SK-N-MC (cell line): ENCODE results near the gene DENND5B.

Source experiments
- DNase-seq: peaks from one replicate; pipeline ENCODE4 v3.0.0-alpha.2; 2011; ENCODE audit warnings: low read depth, low spot score
- H3K27ac ChIP-seq: fragments of 200-600 bp; sonication (generic); 2 replicates; pipeline ENCODE4 v1.5.1; 2016; ENCODE audit warnings: mixed run types
- H3K36me3 ChIP-seq: fragments of 200-600 bp; sonication (generic); 2 replicates; pipeline ENCODE4 v1.6.1; 2017; ENCODE audit warnings: antibody characterized with exemption, low read length, mixed read lengths; ENCODE audit not compliant: insufficient read depth
- H3K4me3 ChIP-seq: fragments of 200-600 bp; sonication (generic); 2 replicates; pipeline ENCODE4 v1.5.1; 2016
- H3K9ac ChIP-seq: fragments of 200-600 bp; sonication (generic); 2 replicates; pipeline ENCODE4 v1.8.0; 2017; ENCODE audit warnings: mixed run types, mixed read lengths; ENCODE audit not compliant: insufficient read length
- H3K9me3 ChIP-seq: fragments of 200-600 bp; sonication (generic); 2 replicates; pipeline ENCODE4 v1.6.1; 2017; ENCODE audit warnings: low read depth, mild to moderate bottlenecking, antibody characterized with exemption, low read length, moderate library complexity, mixed read lengths
- EZH2 ChIP-seq: fragments of 200-600 bp; sonication (generic); IDR thresholded peaks from one replicate; pipeline ENCODE4 v1.6.1; 2017; ENCODE audit warnings: antibody characterized with exemption
- FOXP2 ChIP-seq: optimal IDR thresholded peaks from 2 replicates; pipeline ENCODE3; 2011; ENCODE audit warnings: mild to moderate bottlenecking, moderate library complexity; ENCODE audit not compliant: insufficient read depth; ENCODE audit errors: extremely low read length, control extremely low read depth
- POLR2AphosphoS5 ChIP-seq: IDR thresholded peaks from 2 replicates; pipeline ENCODE4 v1.6.1; 2012; ENCODE audit warnings: mild to moderate bottlenecking, low read depth, low read length, borderline replicate concordance

DENND5B gene

DNA sequence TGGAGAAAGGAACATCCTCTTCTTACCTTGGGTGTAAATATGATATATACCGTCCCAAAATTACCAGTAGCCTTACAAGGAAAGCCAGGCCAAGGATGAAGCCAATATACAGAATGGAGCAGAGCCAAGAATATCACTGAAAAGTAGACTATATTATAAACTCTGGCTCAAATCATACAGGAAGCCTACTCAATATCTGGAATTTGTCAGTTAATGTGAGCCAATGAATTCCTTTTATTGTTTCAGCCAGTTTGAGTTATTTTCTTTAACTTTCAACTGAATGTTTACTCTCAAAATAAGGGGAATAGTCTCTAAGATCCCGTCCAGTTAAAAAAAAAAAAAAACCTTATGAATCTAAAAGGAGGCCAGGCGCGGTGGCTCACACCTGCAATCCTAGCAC lies 9.8 kb upstream of the DENND5B start:
- no peak for TF ChIP-seq EZH2
- Histone ChIP-seq H3K4me3 (no peak overlapping the region), H3K9ac (no peak overlapping the region), H3K36me3 (no peaks in the 10 kb centered on the region), H3K27ac (no peak overlapping the region), H3K9me3 (no peaks in the 10 kb centered on the region)
- DNase-seq = no peak

DNA sequence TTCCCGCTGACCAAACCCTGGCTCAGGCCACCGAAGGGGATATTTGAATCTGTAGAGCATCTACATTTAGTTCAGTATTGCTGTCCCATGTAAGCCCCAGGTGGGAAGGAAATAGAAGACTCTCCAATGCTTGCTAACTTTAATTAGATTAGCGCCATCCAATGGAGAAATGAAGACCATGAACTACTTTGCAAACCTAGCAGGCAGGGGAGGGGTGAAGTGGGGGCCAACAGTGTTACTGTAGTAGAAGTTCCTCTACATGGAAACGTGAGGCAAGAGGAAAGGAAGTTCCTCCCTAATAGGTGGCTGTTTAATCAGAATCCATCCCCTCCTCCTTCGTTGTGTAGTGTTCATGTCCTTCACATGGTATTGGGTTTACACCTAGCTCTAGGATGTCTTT lies 9.3 kb upstream of the DENND5B start:
- DNase-seq = no peak
- Histone ChIP-seq H3K36me3 (no peaks in the 10 kb centered on the region), H3K4me3 (no peak overlapping the region), H3K27ac (no peak overlapping the region), H3K9me3 (no peaks in the 10 kb centered on the region), H3K9ac (no peak overlapping the region)
- no peak for TF ChIP-seq FOXP2
- no peak for TF ChIP-seq EZH2
- TF ChIP-seq POLR2AphosphoS5 = no peak

DNA sequence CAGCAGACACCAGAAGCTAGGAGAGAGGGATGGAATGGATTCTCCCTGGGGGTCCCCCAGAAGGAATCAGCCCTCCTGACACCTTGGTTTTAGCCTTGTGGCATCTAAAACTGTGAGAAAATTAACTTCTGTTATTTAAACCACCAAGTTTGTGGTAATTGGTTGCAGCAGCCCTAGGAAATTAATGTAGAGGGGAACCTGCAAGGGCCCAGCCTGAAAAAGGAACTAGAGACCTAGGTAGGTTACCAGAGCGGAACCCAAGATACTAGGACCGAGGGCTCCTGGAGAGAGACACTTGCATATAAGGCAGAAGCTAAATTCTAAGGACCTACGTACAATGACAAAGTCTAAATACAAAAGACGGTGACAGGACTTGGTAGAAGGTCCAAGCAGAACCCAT lies 8.1 kb upstream of the DENND5B start:
- H3K36me3 ChIP-seq = no peaks in the 10 kb centered on the region
- no peak for TF ChIP-seq POLR2AphosphoS5
- TF ChIP-seq FOXP2 = no peak
- TF ChIP-seq EZH2 = no peak
- no peak overlapping the region for H3K4me3 ChIP-seq
- no peaks in the 10 kb centered on the region for H3K9me3 ChIP-seq
- DNase-seq = no peak
- H3K9ac ChIP-seq = no peak overlapping the region
- no peak overlapping the region for H3K27ac ChIP-seq

DNA sequence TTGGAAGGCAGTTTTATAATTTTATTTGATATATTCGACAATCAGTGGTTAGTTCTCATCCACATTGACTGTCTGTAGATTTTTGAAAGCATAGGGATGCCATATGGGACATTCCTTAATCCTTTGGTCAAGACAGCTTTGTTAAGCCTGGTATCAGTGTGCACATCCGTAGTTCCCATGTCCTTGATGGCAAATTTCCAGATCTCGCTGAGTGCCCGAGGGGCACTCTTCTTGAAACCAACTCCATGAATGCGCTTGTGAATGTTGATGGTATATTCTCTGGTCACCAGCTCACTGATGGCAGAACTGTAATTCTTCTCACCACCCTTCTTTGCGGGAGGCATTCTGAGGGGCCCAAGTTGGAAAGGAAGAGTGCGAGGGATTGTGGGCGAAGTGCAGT lies 6.1 kb upstream of the DENND5B start:
- no peak overlapping the region for H3K9ac ChIP-seq

DNA sequence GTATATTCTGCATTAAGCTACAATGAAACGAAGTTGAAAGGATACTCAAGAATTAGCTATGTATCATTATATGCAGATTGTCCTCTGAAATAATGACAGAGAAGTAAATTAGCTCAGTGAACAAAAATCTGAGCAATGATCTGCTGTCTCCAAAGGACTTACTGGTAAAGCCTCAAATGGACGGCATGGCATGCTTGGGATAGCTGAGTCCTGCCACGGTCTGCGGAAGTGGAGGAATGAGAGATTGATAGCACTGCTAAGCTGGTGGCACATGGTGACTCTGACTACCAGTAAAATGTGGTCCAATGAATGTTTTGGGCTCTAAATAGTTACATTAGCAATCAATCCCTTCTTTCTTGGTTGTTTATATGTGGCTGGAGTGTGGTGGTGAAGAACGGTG lies 3.7 kb upstream of the DENND5B start:
- TF ChIP-seq EZH2 = no peak
- DNase-seq = no peak
- Histone ChIP-seq H3K36me3 (no peaks in the 10 kb centered on the region), H3K9me3 (no peaks in the 10 kb centered on the region), H3K4me3 (no peak overlapping the region), H3K9ac (no peak overlapping the region), H3K27ac (no peak overlapping the region)

More for the DNA sequence above, 6.1 kb upstream of the DENND5B start:
- no peaks in the 10 kb centered on the region for H3K9me3 ChIP-seq
- no peaks in the 10 kb centered on the region for H3K36me3 ChIP-seq
- no peak for TF ChIP-seq FOXP2
- no peak for TF ChIP-seq POLR2AphosphoS5
- no peak for TF ChIP-seq EZH2
- no peak for DNase-seq
- no peak overlapping the region for H3K27ac ChIP-seq
- no peak overlapping the region for H3K4me3 ChIP-seq

DNA sequence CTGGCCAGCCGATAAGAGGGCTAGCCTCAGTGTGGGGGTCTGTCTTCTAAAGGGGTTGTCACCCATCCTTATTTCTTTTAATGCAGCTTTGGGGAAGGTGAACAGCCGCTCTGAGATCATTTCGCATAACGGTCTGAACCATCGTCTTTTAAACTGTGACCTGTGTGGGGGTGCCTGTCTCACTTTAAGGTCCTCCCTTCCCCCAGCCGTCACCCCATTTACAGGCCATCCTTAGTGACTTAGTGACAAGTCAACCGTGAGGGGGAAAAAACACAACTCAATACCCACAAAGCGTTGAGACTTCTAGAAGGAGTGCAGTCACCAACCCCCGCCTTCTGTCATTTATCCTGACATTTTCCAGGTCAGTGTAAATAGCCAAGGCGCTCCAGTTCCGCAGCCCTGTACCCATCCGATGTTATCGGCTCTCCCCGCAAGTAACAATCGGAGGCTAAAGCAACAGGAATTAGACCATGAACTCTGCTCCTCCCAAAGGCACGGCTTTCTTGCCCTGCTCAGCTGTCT lies 505 bp upstream of the DENND5B start:
- no peak for DNase-seq
- Histone ChIP-seq H3K4me3 (peak overlapping the region; percentile 82), H3K27ac (no peak overlapping the region), H3K9me3 (no peaks in the 10 kb centered on the region), H3K9ac (no peak overlapping the region), H3K36me3 (no peaks in the 10 kb centered on the region)
- TF ChIP-seq EZH2 (no peak), FOXP2 (no peak), POLR2AphosphoS5 (no peak)

DNA sequence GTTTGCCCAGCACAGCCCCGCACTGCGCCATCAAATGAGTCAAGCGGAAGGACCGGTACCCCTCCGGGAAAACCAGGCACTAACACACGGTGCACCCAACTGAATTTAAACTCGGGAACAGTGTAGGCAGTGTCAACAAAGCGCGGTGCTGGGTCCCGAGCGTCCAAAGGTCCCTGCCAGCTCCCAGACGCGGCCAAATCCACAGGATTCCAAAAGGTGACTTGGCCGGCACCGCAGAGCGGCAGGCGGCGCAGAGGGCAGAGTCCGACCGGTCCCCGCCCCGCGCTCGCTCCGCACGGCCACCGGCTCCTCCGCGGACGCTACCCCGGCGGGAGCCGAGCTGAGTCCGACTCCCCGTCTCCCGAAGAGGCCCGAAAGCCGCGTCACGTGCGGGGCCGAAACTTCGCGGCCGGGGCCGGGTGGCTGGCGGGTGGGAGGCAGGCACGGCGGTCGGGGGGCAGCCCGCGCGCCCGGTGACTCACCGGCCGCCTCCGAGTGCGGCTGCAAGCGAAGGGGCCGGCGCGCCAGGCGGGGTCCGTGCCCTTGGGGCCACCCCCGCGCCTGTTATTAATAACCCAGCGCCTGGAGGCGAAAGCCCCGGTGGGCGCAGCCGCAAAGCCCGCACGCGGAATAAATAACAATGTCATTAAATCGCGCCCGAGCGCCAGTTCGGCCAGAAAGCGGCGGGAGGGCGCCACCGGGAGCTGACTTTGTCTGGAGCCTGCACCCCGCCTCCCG lies 863 bp downstream of the DENND5B start:
- H3K36me3 ChIP-seq = no peaks in the 10 kb centered on the region
- H3K27ac ChIP-seq = no peak overlapping the region
- peak overlapping the region; percentile 82 for H3K4me3 ChIP-seq
- no peak for DNase-seq
- no peaks in the 10 kb centered on the region for H3K9me3 ChIP-seq
- TF ChIP-seq FOXP2 (no peak), POLR2AphosphoS5 (no peak), EZH2 (peak; percentile 87)
- H3K9ac ChIP-seq = peak overlapping the region; percentile 59

DNA sequence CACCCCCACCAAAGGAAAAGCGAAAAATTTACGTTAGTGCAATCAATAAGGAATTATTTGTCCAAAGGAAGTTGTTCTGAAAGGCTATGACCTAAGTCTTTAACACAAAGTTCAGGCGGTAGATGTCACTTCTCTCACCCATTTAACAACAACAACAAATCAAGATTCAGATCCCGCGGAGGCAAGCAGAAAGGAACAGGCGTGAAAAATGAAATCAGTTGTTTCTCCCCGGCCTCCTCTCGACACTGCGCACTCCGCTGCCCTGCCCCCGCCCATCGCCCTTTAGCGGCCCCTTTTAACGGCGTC lies 1.4 kb downstream of the DENND5B start:
- DNase-seq = no peak
- Histone ChIP-seq H3K9ac (no peak overlapping the region), H3K27ac (no peak overlapping the region), H3K36me3 (no peaks in the 10 kb centered on the region), H3K9me3 (no peaks in the 10 kb centered on the region), H3K4me3 (peak overlapping the region; percentile 82)
- TF ChIP-seq EZH2 (no peak), POLR2AphosphoS5 (no peak), FOXP2 (no peak)

DNA sequence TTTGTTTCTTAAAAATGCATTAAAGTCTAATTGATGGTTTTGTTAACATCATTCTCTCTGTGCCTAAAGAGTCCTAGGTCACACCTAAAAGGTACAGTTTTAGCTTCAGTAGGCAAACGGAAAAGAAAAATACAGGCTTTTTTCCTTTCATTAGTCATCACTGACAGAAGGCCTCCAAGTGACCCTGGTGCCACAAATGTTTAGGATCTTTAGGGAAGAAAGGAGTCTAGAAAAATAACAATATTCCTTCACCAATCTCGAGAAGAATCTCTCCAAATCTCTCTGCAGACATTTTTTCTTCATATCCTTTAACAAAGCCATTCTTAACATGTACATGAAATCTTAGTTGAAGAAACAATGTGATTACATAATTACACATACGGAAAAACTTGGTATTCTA lies 2.0 kb downstream of the DENND5B start:
- DNase-seq = no peak
- H3K4me3 ChIP-seq = no peak overlapping the region
- H3K36me3 ChIP-seq = no peaks in the 10 kb centered on the region
- H3K9me3 ChIP-seq = no peaks in the 10 kb centered on the region
- H3K27ac ChIP-seq = no peak overlapping the region
- no peak overlapping the region for H3K9ac ChIP-seq
- no peak for TF ChIP-seq FOXP2
- no peak for TF ChIP-seq POLR2AphosphoS5
- no peak for TF ChIP-seq EZH2
